GM12874 (cell line): Measurements from ENCODE around the gene DDX43.

Source experiments
- TF ChIP-seq, protein P1 (sequence below): IDR thresholded peaks from 2 replicates; pipeline ENCODE4 v1.5.1; 2011; ENCODE audit warnings: low read depth, mild to moderate bottlenecking, control low read depth, low read length, moderate library complexity; ENCODE audit not compliant: insufficient read depth

Gene DDX43

GRCh38 chr6:73363537-73363875, 31.1 kb upstream of the DDX43 start:
- TF ChIP-seq, protein P1, sequence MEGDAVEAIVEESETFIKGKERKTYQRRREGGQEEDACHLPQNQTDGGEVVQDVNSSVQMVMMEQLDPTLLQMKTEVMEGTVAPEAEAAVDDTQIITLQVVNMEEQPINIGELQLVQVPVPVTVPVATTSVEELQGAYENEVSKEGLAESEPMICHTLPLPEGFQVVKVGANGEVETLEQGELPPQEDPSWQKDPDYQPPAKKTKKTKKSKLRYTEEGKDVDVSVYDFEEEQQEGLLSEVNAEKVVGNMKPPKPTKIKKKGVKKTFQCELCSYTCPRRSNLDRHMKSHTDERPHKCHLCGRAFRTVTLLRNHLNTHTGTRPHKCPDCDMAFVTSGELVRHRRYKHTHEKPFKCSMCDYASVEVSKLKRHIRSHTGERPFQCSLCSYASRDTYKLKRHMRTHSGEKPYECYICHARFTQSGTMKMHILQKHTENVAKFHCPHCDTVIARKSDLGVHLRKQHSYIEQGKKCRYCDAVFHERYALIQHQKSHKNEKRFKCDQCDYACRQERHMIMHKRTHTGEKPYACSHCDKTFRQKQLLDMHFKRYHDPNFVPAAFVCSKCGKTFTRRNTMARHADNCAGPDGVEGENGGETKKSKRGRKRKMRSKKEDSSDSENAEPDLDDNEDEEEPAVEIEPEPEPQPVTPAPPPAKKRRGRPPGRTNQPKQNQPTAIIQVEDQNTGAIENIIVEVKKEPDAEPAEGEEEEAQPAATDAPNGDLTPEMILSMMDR, result no peak

DNA sequence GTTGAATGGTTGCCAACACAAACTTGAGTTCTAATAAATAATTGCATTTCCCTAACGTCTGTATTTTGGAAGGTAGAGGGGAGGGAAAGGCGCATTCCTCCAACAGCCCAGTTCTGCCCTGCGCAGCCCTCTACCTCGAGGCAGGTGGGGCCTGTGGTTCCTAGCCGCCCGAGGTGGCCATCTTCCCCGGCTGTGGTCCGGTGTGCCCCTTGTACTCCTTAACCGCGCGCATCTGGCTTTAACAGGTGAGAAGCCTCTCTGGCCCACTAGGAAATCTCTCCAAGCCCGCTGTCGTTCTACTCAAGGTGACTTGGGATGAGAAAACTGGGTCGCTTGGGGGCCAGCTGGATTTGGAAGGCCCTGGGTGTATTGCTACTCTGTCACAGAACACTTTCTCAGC, 30.5 kb upstream of the DDX43 start:
- TF ChIP-seq, protein P1, result no peak

- TF ChIP-seq, protein P1, result no peak
These were observed 30.1 kb upstream of the DDX43 start for GRCh38 chr6:73364549-73364948.

GRCh38 chr6:73367761-73368355, 26.8 kb upstream of the DDX43 start:
- TF ChIP-seq, protein P1, result no peak

DNA sequence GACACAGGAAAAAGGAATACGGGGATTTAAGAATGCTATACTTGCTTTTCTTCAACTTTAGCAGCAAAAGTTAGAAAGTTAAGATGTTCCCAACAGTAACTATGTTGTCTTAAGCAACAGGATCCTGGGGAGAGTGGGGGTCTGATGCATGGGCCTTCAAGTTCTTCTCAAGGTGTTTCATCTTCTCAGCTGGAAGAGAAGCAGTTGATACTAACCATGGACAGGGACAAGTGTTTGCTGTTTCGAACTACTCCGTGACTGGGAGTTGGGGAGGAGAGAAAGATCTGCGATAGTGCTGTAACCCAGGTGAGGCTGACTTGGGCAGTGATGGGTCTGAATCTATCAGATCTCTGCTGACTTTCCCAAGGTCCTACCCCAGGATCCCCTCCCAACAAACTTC, 26.0 kb upstream of the DDX43 start:
- TF ChIP-seq, protein P1, result no peak

- TF ChIP-seq, protein P1, result no peak
These were observed 25.5 kb upstream of the DDX43 start for GRCh38 chr6:73369157-73369556.

- TF ChIP-seq, protein P1, result no peak
These were observed 25.1 kb upstream of the DDX43 start, which contains the start of gene OOEP for GRCh38 chr6:73369563-73369962. Gene OOEP, minus strand, starts transcription at chr6:73369897. Its CDS starts 105 bp downstream, at chr6:73369792.

GRCh38 chr6:73371984-73372383, 22.6 kb upstream of the DDX43 start:
- TF ChIP-seq, protein P1, result no peak
